Fibroblast of the aortic adventitia (primary cell): ENCODE measurements around the gene CA12. TPM values are rescaled to one million over a fixed set of nuclear protein-coding genes. Genes with fewer than 3 reads are reported as not detected.
"Not testable (repeated sequence)": the region's sequence is repeated elsewhere in the genome, so short reads cannot be mapped to it uniquely, and the experiment has no call there.

Experiments used
- DNase-seq: peaks from one replicate; pipeline ENCODE4 v3.0.0-alpha.2; 2010; ENCODE audit warnings: low read depth
- H3K4me3 ChIP-seq: 2 replicates; pipeline ENCODE4 v1.5.1; 2011; ENCODE audit warnings: low read depth, mild to moderate bottlenecking, control low read depth, low read length, moderate library complexity
- total RNA-seq: library from RNA; depleted of rRNA; stranded (reverse); fragments of >200 nt; gene quantifications from 2 replicates; pipeline ENCODE4 v1.2.3, GENCODE V29; 2012; ENCODE audit warnings: low replicate concordance
- TF ChIP-seq, protein P1 (sequence below): IDR thresholded peaks from 2 replicates; pipeline ENCODE4 v1.5.1; 2011; ENCODE audit warnings: mild to moderate bottlenecking, low read length, control low read depth, inconsistent platforms; ENCODE audit not compliant: insufficient read depth

The CA12 gene
- total RNA-seq, 1 donor: 174 TPM

DNA sequence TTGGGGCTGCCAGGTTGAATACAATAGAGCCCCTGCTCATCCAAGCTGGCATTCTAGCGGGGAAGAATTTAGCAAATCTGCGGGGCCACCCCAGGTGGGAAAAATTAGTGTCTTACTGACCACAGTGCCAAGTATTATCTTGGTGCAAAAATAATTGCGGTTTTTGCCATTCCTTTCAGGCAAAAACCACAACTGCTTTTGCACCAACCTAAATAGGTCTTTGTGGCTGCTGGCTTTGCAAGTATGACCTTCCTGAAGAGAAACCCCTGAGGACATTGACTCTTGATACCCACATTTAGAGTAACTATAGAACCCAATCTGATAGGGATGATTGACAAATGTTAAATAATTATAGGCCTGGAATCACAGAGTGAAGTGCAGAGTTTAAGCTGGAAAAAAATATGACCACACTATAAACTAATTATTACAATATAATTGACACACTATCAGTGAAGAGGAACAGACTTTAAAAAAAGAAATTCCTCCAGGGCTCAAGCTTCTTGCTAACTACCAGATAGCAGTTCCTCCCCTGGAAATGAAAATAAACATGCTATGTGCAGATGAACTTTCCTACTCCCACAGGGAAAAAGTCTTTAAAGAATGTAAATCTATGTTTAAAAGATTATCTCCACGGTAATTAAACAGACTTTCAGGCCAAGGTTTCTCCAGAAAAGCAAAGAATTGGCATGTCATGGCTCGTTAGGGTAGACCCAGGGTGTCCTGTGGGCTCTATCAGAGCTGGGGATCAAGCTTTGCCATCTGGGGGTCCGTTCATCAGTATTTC lies 34.4 kb downstream of the CA12 start:
- peak; percentile 48 for DNase-seq
- H3K4me3 ChIP-seq: no peak overlapping the region
- TF ChIP-seq, protein P1, sequence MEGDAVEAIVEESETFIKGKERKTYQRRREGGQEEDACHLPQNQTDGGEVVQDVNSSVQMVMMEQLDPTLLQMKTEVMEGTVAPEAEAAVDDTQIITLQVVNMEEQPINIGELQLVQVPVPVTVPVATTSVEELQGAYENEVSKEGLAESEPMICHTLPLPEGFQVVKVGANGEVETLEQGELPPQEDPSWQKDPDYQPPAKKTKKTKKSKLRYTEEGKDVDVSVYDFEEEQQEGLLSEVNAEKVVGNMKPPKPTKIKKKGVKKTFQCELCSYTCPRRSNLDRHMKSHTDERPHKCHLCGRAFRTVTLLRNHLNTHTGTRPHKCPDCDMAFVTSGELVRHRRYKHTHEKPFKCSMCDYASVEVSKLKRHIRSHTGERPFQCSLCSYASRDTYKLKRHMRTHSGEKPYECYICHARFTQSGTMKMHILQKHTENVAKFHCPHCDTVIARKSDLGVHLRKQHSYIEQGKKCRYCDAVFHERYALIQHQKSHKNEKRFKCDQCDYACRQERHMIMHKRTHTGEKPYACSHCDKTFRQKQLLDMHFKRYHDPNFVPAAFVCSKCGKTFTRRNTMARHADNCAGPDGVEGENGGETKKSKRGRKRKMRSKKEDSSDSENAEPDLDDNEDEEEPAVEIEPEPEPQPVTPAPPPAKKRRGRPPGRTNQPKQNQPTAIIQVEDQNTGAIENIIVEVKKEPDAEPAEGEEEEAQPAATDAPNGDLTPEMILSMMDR: no peak

DNA sequence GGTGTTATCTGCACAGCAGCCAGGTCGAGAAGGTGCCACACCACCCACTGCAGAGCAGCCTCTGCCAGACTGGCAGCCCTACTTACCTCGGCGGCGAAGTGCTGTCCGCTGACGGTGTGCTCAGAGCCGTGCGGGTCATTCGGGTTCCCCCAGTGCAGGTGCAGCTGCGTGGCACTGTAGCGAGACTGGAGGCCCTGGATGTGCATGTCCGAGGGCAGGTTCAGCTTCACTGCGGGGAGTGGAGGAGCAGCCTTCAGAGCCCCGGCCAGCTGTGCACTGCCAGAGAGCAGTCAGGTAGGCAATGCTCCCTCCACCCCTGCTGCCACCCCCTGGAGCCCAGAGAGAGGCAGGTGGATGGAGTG lies 36.3 kb downstream of the CA12 start:
- DNase-seq: no peak
- TF ChIP-seq, protein P1: no peak
- no peak overlapping the region for H3K4me3 ChIP-seq

DNA sequence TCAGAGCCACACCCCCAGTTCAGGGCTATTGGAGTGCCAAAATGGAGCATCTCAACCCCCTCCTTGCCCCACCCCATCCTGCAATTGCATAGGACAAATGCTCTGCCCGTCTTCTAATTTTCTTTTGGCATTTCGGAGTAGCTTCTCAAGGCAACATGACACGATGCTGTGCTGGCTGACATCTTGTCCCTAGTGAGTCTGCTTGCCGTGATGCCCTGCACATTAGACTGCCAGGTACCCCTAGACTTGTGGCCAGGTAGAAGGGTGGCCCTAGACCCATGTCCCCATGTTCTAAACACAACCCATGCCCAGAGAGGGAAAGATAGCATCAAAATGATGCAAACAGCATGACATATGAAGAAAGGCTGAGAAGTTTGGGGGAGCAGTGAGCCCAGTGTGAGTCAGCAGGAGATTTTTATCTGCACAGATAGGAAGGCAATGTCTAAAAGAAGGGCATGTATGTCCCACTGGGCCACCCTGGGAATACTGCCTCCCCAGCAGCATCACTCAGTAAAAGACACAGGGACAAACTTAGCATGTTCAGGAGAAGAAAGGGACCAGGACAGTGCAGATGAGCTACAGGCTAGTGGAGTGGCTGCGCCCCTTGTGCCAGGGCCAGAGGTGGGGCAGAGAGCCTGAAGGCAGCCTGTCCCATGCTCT lies 36.8 kb downstream of the CA12 start:
- DNase-seq: peak; percentile 56
- TF ChIP-seq, protein P1: no peak
- no peak overlapping the region for H3K4me3 ChIP-seq

DNA sequence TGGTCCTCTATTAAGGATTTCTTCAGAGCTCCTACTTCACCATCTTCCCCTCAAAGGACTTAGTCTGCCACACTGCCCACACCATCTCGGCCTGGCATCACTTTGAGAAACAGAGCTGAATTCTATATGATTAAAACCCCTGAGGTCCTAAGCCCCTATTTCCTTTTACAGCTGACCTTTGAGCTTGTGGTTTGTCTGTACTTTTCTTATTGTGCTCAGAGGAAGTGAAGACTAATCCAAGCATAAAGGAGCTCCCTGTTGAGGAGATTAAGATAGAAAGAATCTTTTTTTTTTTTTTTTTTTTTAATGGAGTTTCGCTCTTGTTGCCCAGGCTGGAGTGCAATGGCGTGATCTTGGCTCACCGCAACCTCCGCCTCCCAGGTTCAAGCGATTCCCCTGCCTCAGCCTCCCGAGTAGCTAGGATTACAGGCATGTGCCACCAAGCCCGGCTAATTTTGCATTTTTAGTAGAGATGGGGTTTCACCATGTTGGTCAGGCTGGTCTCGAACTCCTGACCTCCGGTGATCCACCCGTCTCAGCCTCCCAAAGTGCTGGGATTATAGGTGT lies 38.6 kb downstream of the CA12 start:
- not testable (repeated sequence) for DNase-seq, H3K4me3 ChIP-seq

DNA sequence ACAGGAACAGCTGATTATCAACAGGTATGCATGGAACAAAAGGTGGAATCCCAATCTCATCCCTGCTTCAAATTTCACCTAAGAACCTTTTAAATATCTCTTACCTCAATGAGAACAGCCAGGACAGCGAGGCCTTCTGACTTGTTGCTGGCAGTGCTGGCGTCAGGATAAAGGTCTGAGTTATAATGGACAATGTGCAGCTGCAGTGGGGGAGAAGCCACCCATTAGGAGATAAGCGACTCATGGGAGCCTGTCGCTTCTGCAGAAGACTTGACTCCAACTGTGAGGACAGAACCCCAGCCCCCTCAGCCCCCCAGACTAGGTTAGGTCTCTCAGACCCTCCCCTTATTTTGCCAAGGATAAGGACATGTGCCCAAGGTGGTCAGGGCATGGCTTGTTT lies 39.7 kb downstream of the CA12 start:
- no peak for DNase-seq
- TF ChIP-seq, protein P1: no peak
- no peak overlapping the region for H3K4me3 ChIP-seq

DNA sequence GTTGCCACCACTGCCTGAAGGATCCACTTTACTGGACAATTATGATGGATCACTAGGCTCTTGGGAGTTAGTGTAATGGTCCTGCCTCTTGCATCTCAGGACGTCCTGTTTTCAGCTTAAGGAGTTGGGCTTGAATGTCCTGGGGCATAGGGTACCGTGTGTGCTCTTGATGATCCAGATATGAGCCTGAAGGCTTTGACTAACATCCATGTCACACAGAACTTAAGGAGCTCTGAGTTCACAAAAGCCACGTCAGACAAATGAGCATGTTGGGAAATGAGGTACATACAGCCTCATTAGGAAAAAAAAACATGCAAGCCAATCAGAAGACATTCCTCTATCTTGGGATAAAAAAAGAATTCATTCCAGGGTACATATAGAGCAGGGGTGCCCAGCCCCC lies 40.8 kb downstream of the CA12 start:
- H3K4me3 ChIP-seq: no peak overlapping the region
- no peak for DNase-seq
- TF ChIP-seq, protein P1: no peak

DNA sequence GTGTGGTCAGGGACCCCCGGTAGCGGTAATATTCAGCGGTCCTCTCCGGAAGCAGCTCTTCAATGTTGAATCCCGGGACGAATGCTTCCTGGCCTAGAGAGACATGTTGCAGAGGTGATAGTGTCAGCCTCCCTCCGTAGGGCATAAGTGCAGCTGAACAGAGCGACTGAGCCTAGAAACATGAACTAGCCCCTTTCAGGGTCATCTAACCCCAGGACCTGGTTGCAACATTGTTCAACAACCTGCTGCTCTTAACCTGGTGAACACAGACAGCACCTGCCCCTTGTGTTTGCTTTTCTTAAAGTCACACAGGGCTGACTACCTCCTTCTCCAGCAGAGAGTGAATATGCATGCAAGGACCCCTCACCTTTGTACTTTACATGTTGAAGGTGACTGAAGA lies 41.3 kb downstream of the CA12 start:
- H3K4me3 ChIP-seq: no peak overlapping the region
- DNase-seq: no peak

More for the DNA sequence above, 41.3 kb downstream of the CA12 start:
- TF ChIP-seq, protein P1: no peak
